H1 (cell line): ENCODE results near the gene ESR1. TPM values are rescaled to one million over a fixed set of nuclear protein-coding genes. Genes with fewer than 3 reads are reported as not detected.

Source experiments
- CHD2 ChIP-seq: IDR thresholded peaks from 2 replicates; pipeline ENCODE4 v1.6.1; 2012; ENCODE audit warnings: low read length, improper control_type of control experiment
- NRF1 ChIP-seq: IDR thresholded peaks from 2 replicates; pipeline ENCODE4 v1.6.1; 2011; ENCODE audit warnings: mild to moderate bottlenecking, low read depth, low read length, improper control_type of control experiment
- polyA plus RNA-seq, 7 experiments: library from polyadenylated mRNA; depleted of rRNA in 3 of 7; stranded (reverse) in 5 of 7; unstranded in 2 of 7; fragments of >200 nt in 5 of 7; fragments of 200-250 nt in 2 of 7; gene quantifications; 1 replicate in 5 of 7; 2 replicates in 1 of 7; 4 replicates in 1 of 7; pipeline versions ENCODE4 v1.2.1 to v1.2.3, GENCODE V29; 2011 to 2013; ENCODE audit warnings: missing spikeins in 2 of 7, mixed read lengths in 2 of 7
- total RNA-seq: library from RNA; stranded (reverse); fragmentation: NEBNext Ultra II Directional; extraction: Animal tissue kit (Norgen Biotek cat#: 25700); gene quantifications from 2 replicates; pipeline ENCODE4 v1.2.1, GENCODE V29; 2021

ESR1 gene
- total and polyA plus RNA-seq, 2 of the 8 experiments (the other 6 are each of a cell fraction or from before 2014, with no cell fraction given): 0.03 to 0.17 TPM

DNA sequence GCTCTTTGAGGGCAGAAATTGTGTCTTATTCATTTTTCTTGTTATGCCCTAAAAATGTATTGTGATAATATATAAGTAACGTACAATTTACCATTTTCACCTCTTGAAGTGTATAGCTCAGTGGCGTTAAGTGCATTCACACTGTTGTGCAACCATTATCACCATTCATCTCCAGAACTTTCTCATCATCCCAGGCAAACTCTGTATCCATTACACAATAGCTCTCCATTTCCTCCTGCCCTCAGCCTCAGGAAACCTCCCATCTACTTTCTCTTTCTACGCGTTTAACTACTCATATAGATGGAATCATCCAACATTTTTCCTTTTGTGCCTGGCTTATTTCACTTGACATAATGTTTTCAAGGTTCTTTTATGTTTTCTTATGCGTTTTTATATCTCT is 184.6 kb downstream of the ESR1 start (continued):
- TF ChIP-seq CHD2 (no peak), NRF1 (no peak)
- TF ChIP-seq, all 59 proteins: peak for 0
